Activated naive CD4-positive, alpha-beta T cell treated with anti-CD3 and anti-CD28 coated beads, Interleukin-2, amount 10 ng/mL, durations not matched to agents 7 days and 5 days (primary cell): Measurements from ENCODE around the gene SLC4A4.
"Not testable (repeated sequence)": the region's sequence is repeated elsewhere in the genome, so short reads cannot be mapped to it uniquely, and the experiment has no call there.

Experiments used
- CTCF ChIA-PET: fragments of 350-600 bp; sonication (Branson Sonifier 250); formaldehyde crosslinking; loops from one replicate; lab custom pipeline; 2021; ENCODE audit warnings: antibody characterized with exemption; lab: Charles Lee
- DNase-seq: peaks from one replicate; pipeline ENCODE4 v3.0.0-alpha.2; 2020
- H3K27ac Mint-ChIP-seq: one replicate; pipeline ENCODE4 v1.8.0; 2021; ENCODE audit warnings: mild to moderate bottlenecking, moderate library complexity, mixed read lengths
- H3K27me3 Mint-ChIP-seq: one replicate; pipeline ENCODE4 v1.8.0; 2021; ENCODE audit warnings: mild to moderate bottlenecking, mixed read lengths
- H3K36me3 Mint-ChIP-seq: one replicate; pipeline ENCODE4 v1.8.0; 2021; ENCODE audit warnings: mixed read lengths
- H3K4me1 Mint-ChIP-seq: one replicate; pipeline ENCODE4 v1.8.0; 2021; ENCODE audit warnings: mixed read lengths
- H3K4me3 Mint-ChIP-seq: one replicate; pipeline ENCODE4 v1.8.0; 2021; ENCODE audit warnings: mild to moderate bottlenecking, moderate library complexity, mixed read lengths
- H3K9me3 Mint-ChIP-seq: one replicate; pipeline ENCODE4 v1.8.0; 2021; ENCODE audit warnings: mixed read lengths

Gene SLC4A4

GRCh38 chr4:71377561-71377960 lies 38.7 kb downstream of the SLC4A4 start:
- Mint-ChIP-seq H3K4me1 (no peaks in the 10 kb centered on the region), H3K27me3 (no peaks in the 10 kb centered on the region), H3K36me3 (no peaks in the 10 kb centered on the region), H3K27ac (no peak overlapping the region), H3K9me3 (no peaks in the 10 kb centered on the region), H3K4me3 (no peak overlapping the region)
- no peak for DNase-seq
- CTCF ChIA-PET: no interaction called here

- Mint-ChIP-seq H3K9me3 (no peaks in the 10 kb centered on the region), H3K36me3 (no peaks in the 10 kb centered on the region), H3K27me3 (no peaks in the 10 kb centered on the region), H3K27ac (no peak overlapping the region), H3K4me1 (no peaks in the 10 kb centered on the region), H3K4me3 (no peak overlapping the region)
- CTCF ChIA-PET: no interaction called here
- DNase-seq: no peak
Measured at GRCh38 chr4:71379126-71379525, 40.3 kb downstream of the SLC4A4 start.

DNA sequence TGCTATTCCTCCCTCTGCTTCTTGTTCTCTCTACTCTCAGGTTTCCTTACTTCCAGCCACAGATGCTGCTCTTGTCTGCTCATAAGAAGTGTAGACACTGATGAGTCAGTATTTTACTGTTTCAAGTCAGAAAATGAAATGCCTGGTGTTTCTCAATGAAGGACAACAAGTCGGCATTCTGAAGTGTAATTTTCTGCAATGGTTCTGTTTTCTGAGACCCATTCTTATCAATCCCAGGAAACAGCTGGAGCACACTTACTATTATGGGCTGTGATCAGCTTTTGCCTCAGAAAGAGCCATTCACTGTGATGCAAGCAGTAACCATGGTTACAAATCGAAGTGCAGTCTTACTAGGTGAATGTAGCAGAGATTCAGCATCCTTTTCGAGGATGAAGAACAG lies 42.0 kb downstream of the SLC4A4 start:
- Mint-ChIP-seq H3K36me3 (no peaks in the 10 kb centered on the region), H3K4me3 (no peak overlapping the region), H3K27ac (no peak overlapping the region), H3K27me3 (no peaks in the 10 kb centered on the region), H3K9me3 (no peaks in the 10 kb centered on the region), H3K4me1 (no peaks in the 10 kb centered on the region)
- no peak for DNase-seq
- CTCF ChIA-PET: no interaction called here

GRCh38 chr4:71382125-71382899 lies 43.5 kb downstream of the SLC4A4 start:
- no peaks in the 10 kb centered on the region for H3K4me1 Mint-ChIP-seq
- CTCF ChIA-PET: interaction anchor here (0.7 kb wide), 1 partner anchor 89 kb away, joined by 3 read pairs; no protein-coding TSS in a partner anchor
- no peaks in the 10 kb centered on the region for H3K27me3 Mint-ChIP-seq
- H3K27ac Mint-ChIP-seq: no peak overlapping the region
- H3K9me3 Mint-ChIP-seq: no peaks in the 10 kb centered on the region
- DNase-seq: no peak
- no peaks in the 10 kb centered on the region for H3K36me3 Mint-ChIP-seq
- no peak overlapping the region for H3K4me3 Mint-ChIP-seq

GRCh38 chr4:71382900-71383560 lies 44.2 kb downstream of the SLC4A4 start:
- H3K27me3 Mint-ChIP-seq: no peaks in the 10 kb centered on the region
- DNase-seq: no peak
- no peaks in the 10 kb centered on the region for H3K9me3 Mint-ChIP-seq
- CTCF ChIA-PET: no interaction called here
- H3K27ac Mint-ChIP-seq: no peak overlapping the region
- no peaks in the 10 kb centered on the region for H3K4me1 Mint-ChIP-seq
- no peaks in the 10 kb centered on the region for H3K36me3 Mint-ChIP-seq
- H3K4me3 Mint-ChIP-seq: no peak overlapping the region

DNA sequence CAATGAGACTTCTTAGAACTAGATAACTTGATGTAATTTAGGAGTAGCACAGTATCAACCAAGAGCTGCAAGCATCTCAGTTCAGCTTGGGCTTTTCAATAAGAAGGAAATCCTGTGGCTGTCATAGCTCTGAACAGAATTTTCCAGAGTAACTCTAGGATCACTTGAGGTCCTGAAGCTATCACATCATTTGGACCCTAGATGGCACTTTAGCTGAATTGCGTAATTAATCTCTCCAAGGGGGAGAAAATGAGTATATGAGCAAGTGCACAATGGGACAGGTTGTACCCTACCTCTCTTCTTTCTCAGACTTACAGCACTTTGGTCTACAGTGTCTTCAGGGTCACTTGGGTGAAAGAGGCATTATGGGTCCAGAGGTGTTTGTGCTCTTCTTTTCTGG lies 45.2 kb downstream of the SLC4A4 start:
- Mint-ChIP-seq H3K27me3 (no peaks in the 10 kb centered on the region), H3K27ac (no peak overlapping the region), H3K4me3 (no peak overlapping the region), H3K4me1 (no peaks in the 10 kb centered on the region), H3K9me3 (no peaks in the 10 kb centered on the region), H3K36me3 (no peaks in the 10 kb centered on the region)
- CTCF ChIA-PET: no interaction called here
- no peak for DNase-seq

DNA sequence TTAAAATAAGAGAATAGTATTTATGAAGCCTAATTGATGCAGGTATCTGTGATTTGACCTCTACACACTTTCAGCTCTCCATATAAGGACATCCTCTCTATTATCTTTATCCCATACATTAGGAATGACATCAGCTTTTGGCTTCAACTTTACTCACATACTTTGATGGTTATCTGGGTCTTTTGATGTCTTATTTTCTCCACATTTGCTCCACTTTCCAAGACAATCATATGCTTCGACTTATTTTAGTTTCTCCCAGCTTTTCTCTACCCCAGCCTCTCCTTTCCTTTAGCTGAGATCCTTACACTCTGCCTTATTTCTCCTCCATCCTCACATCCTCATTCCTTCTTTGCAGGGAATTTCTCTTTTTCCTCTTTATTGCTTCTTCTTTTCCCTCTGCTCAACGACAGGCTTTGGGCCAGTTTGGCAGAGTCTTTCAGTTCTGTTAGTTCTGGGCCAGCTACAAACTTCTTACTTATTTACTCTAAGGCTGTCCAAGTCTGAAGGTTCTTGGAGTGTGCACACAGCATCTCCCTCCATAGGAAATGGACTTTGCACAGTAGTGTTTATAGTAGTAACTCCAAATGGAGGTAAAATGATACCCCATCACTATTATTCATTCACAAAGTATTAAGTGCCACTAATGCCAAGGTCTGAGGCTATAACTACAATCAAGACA lies 50.5 kb downstream of the SLC4A4 start:
- DNase-seq: no peak
- no peak overlapping the region for H3K4me3 Mint-ChIP-seq
- H3K36me3 Mint-ChIP-seq: no peaks in the 10 kb centered on the region
- H3K27me3 Mint-ChIP-seq: no peaks in the 10 kb centered on the region
- H3K4me1 Mint-ChIP-seq: no peaks in the 10 kb centered on the region
- H3K27ac Mint-ChIP-seq: no peak overlapping the region
- CTCF ChIA-PET: no interaction called here
- H3K9me3 Mint-ChIP-seq: no peaks in the 10 kb centered on the region

DNA sequence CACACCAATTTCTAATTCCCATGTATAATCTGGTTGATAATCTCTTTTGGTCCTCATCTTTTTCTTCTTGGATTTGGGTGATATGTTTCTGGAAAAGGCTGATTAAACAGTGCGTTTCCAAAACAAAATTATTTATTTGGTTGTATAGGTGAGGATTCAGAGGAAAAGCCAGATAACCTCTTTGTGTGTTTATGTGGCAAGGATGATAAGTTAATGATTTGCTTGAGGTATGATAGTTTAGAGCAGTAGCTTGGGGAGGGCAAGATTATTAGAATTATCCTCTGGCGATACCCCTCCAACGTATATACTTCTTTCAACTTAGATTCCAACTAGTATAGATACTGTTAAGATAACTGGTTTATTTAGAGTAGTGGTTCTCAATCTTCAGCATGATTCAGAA lies 53.3 kb downstream of the SLC4A4 start:
- Mint-ChIP-seq H3K36me3 (no peaks in the 10 kb centered on the region), H3K4me1 (no peaks in the 10 kb centered on the region), H3K9me3 (no peaks in the 10 kb centered on the region), H3K27ac (no peak overlapping the region), H3K4me3 (no peak overlapping the region), H3K27me3 (no peaks in the 10 kb centered on the region)
- no peak for DNase-seq
- CTCF ChIA-PET: no interaction called here

GRCh38 chr4:71396382-71396781 lies 57.6 kb downstream of the SLC4A4 start:
- no peaks in the 10 kb centered on the region for H3K27me3 Mint-ChIP-seq
- H3K27ac Mint-ChIP-seq: no peak overlapping the region
- CTCF ChIA-PET: no interaction called here
- H3K9me3 Mint-ChIP-seq: no peaks in the 10 kb centered on the region
- DNase-seq: no peak
- H3K4me3 Mint-ChIP-seq: no peak overlapping the region
- H3K36me3 Mint-ChIP-seq: no peaks in the 10 kb centered on the region
- no peaks in the 10 kb centered on the region for H3K4me1 Mint-ChIP-seq

DNA sequence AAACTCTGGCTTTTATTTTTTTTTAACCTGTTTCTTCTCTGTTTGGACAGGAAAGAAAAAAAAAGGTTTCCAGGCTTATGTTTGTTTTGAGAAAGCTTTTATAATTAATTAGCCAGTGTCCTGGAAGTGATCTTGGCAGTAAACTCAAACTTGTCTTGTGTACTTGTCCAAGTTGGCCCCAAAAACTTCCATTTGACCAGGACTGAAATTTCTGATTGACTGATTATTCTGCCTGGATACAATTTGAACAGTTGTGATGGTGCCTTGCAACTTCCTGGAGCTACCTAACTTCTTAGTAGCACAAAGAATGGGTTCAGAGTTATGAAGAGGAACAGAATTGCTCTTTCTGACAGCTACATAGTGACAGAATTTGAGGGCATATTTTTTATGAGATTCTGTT lies 62.0 kb downstream of the SLC4A4 start:
- H3K27ac Mint-ChIP-seq: no peak overlapping the region
- H3K4me1 Mint-ChIP-seq: no peaks in the 10 kb centered on the region
- CTCF ChIA-PET: no interaction called here
- no peaks in the 10 kb centered on the region for H3K27me3 Mint-ChIP-seq
- no peaks in the 10 kb centered on the region for H3K9me3 Mint-ChIP-seq
- H3K4me3 Mint-ChIP-seq: no peak overlapping the region
- DNase-seq: no peak
- no peaks in the 10 kb centered on the region for H3K36me3 Mint-ChIP-seq

GRCh38 chr4:71402616-71403015 lies 63.8 kb downstream of the SLC4A4 start:
- no peaks in the 10 kb centered on the region for H3K27me3 Mint-ChIP-seq
- no peak overlapping the region for H3K27ac Mint-ChIP-seq
- DNase-seq: no peak
- no peaks in the 10 kb centered on the region for H3K9me3 Mint-ChIP-seq
- H3K4me3 Mint-ChIP-seq: no peak overlapping the region
- no peaks in the 10 kb centered on the region for H3K4me1 Mint-ChIP-seq
- CTCF ChIA-PET: no interaction called here
- no peaks in the 10 kb centered on the region for H3K36me3 Mint-ChIP-seq

GRCh38 chr4:71404049-71404448 lies 65.2 kb downstream of the SLC4A4 start:
- CTCF ChIA-PET: no interaction called here
- no peaks in the 10 kb centered on the region for H3K36me3 Mint-ChIP-seq
- H3K27me3 Mint-ChIP-seq: no peaks in the 10 kb centered on the region
- peaks cover 6% of the 10 kb centered on the region for H3K9me3 Mint-ChIP-seq
- no peak for DNase-seq
- no peak overlapping the region for H3K4me3 Mint-ChIP-seq
- no peak overlapping the region for H3K27ac Mint-ChIP-seq
- H3K4me1 Mint-ChIP-seq: no peaks in the 10 kb centered on the region

DNA sequence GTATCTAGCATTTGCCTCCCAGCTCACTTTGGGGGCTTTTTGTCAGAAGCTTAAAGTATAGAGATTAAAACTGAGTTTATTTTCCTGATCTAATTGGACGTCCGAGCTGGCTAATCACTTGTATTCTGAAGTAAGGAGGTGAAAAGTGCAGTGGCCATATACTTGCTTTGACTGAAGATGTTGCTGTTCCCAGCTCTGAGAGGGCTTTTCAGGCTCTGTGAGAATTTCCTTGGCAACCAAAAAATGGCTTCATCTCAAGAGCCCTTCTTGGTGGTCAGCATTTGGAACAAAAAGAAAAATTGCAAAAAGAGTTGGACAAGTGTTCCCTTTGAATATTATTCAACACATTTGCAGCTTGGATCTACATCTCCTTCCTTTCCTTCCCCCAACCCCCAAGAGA lies 67.0 kb downstream of the SLC4A4 start:
- Mint-ChIP-seq H3K4me3 (no peak overlapping the region), H3K9me3 (peaks cover 9% of the 10 kb centered on the region), H3K27ac (no peak overlapping the region), H3K4me1 (no peaks in the 10 kb centered on the region), H3K27me3 (no peaks in the 10 kb centered on the region), H3K36me3 (no peaks in the 10 kb centered on the region)
- CTCF ChIA-PET: no interaction called here
- no peak for DNase-seq

DNA sequence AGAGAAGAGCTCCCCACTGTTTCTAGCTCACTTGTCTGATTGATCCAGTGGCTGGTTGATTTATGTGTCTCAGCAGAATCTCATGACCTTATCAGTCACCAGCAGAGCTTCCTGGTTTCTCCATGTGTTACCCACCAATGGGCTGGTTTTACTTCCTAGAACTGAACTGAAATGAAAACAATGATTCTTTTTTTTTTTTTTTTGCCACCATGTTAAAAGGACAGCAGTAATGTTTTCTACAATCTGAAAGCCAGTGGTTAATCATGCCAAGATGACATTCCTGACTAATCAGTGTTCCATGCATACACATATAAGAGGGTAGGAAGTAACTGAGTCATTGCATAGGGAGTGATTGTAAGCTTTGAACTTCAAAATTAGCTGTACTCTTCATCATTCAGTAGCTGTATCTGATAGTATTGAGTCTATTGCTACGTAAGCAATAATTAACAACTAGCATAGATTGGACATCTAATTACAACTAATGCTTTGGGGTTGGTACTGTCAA lies 67.7 kb downstream of the SLC4A4 start:
- Mint-ChIP-seq H3K27me3 (no peaks in the 10 kb centered on the region), H3K4me3 (no peak overlapping the region), H3K36me3 (no peaks in the 10 kb centered on the region), H3K4me1 (no peaks in the 10 kb centered on the region), H3K27ac (no peak overlapping the region), H3K9me3 (peaks cover 9% of the 10 kb centered on the region)
- CTCF ChIA-PET: no interaction called here
- DNase-seq: no peak

DNA sequence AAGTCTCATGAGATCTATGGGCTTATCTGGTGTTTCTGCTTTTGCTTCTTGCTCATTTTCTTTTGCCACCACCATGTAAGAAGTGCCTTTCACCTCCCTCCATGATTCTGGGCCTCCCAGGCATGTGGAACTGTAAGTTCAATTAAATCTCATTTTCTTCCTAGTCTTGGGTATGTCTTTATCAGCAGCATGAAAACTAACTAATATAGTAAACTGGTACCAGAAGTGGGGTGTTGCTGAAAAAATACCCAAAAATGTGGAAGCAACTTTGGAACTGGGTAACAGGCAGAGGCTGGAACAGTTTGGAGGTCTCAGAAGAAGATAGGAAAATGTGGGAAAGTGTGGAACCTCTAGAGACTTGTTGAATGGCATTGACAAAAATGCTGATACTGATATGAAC lies 70.1 kb downstream of the SLC4A4 start:
- H3K4me3 Mint-ChIP-seq, H3K4me1 Mint-ChIP-seq, H3K9me3 Mint-ChIP-seq, CTCF ChIA-PET, H3K36me3 Mint-ChIP-seq, DNase-seq, H3K27me3 Mint-ChIP-seq, H3K27ac Mint-ChIP-seq: not testable (repeated sequence)
